H9 (cell line): ENCODE data around the gene IRF2BP1. TPM values are rescaled to one million over a fixed set of nuclear protein-coding genes. Genes with fewer than 3 reads are reported as not detected.
A peak's percentile ranks its signal among the peaks of the same experiment; 100 is the strongest.

Source experiments
- DNase-seq: peaks from one replicate; pipeline ENCODE4 v3.0.0-alpha.2; 2017
- H2AFZ ChIP-seq: one replicate; pipeline ENCODE4 v1.6.1; 2013; ENCODE audit warnings: mild to moderate bottlenecking, low read length, control low read depth, moderate library complexity
- H2AK5ac ChIP-seq: 2 replicates; pipeline ENCODE4 v1.6.1; 2013; ENCODE audit warnings: low read length, control low read depth, mixed read lengths; ENCODE audit not compliant: insufficient read length
- H2BK120ac ChIP-seq: one replicate; pipeline ENCODE4 v1.6.1; 2013; ENCODE audit warnings: low read depth, mild to moderate bottlenecking, low read length, control low read depth, inconsistent platforms; ENCODE audit not compliant: poor library complexity, severe bottlenecking
- H2BK12ac ChIP-seq: 2 replicates; pipeline ENCODE4 v1.6.1; 2013; ENCODE audit warnings: low read length, control low read depth, mixed read lengths, low read depth; ENCODE audit not compliant: insufficient read length
- H2BK15ac ChIP-seq: 2 replicates; pipeline ENCODE4 v1.6.1; 2013; ENCODE audit warnings: low read depth, low read length, control low read depth
- H2BK20ac ChIP-seq: one replicate; pipeline ENCODE4 v1.6.1; 2013; ENCODE audit warnings: low read depth, mild to moderate bottlenecking, low read length, control low read depth, inconsistent platforms; ENCODE audit not compliant: poor library complexity, severe bottlenecking
- H2BK5ac ChIP-seq: 2 replicates; pipeline ENCODE4 v1.6.1; 2013; ENCODE audit warnings: low read length, control low read depth, mixed read lengths; ENCODE audit not compliant: insufficient read length
- H3K14ac ChIP-seq: 2 replicates; pipeline ENCODE4 v1.6.1; 2013; ENCODE audit warnings: low read length, control low read depth; ENCODE audit not compliant: insufficient read depth
- H3K18ac ChIP-seq: 2 replicates; pipeline ENCODE4 v1.6.1; 2013; ENCODE audit warnings: low read depth, mild to moderate bottlenecking, mixed read lengths, low read length, control low read depth; ENCODE audit not compliant: insufficient read length
- H3K23ac ChIP-seq: 2 replicates; pipeline ENCODE4 v1.6.1; 2013; ENCODE audit warnings: low read length, control low read depth, mixed read lengths, low read depth; ENCODE audit not compliant: insufficient read length
- H3K23me2 ChIP-seq: 2 replicates; pipeline ENCODE4 v1.6.1; 2013; ENCODE audit warnings: low read depth, mild to moderate bottlenecking, mixed read lengths, low read length, control low read depth; ENCODE audit not compliant: insufficient read length, poor library complexity, severe bottlenecking
- H3K27ac ChIP-seq: 2 replicates; pipeline ENCODE4 v1.5.1; 2013; ENCODE audit warnings: low read length, control low read depth, mixed read lengths, low read depth; ENCODE audit not compliant: insufficient read length
- H3K27me3 ChIP-seq: 2 replicates; pipeline ENCODE4 v1.6.1; 2013; ENCODE audit warnings: low read length, control low read depth, inconsistent platforms; ENCODE audit not compliant: insufficient read depth
- H3K4ac ChIP-seq: 2 replicates; pipeline ENCODE4 v1.6.1; 2013; ENCODE audit warnings: low read depth, mild to moderate bottlenecking, control low read depth, inconsistent platforms, low read length, moderate library complexity
- H3K4me1 ChIP-seq: 2 replicates; pipeline ENCODE4 v1.6.1; 2013; ENCODE audit warnings: low read length, control low read depth, inconsistent platforms; ENCODE audit not compliant: insufficient read depth
- H3K4me2 ChIP-seq: 2 replicates; pipeline ENCODE4 v1.6.1; 2013; ENCODE audit warnings: low read length, control low read depth, mixed read lengths; ENCODE audit not compliant: insufficient read length, insufficient read depth
- H3K56ac ChIP-seq: 2 replicates; pipeline ENCODE4 v1.6.1; 2013; ENCODE audit warnings: low read depth, mild to moderate bottlenecking, mixed read lengths, low read length, control low read depth; ENCODE audit not compliant: insufficient read length
- H3K79me1 ChIP-seq: 2 replicates; pipeline ENCODE4 v1.6.1; 2013; ENCODE audit warnings: low read depth, mild to moderate bottlenecking, moderate library complexity, low read length, control low read depth, inconsistent platforms; ENCODE audit not compliant: insufficient read depth, poor library complexity, severe bottlenecking
- H3K79me2 ChIP-seq: 2 replicates; pipeline ENCODE4 v1.6.1; 2013; ENCODE audit warnings: low read length, control low read depth, inconsistent platforms; ENCODE audit not compliant: insufficient read depth
- H3K9ac ChIP-seq: 2 replicates; pipeline ENCODE4 v1.6.1; 2013; ENCODE audit warnings: low read length, control low read depth, mixed read lengths; ENCODE audit not compliant: insufficient read length; ENCODE audit errors: extremely low read depth
- H3K9me3 ChIP-seq: one replicate; pipeline ENCODE4 v1.6.1; 2013; ENCODE audit warnings: low read depth, low read length, inconsistent platforms; ENCODE audit not compliant: control insufficient read depth
- H3T11ph ChIP-seq: one replicate; pipeline ENCODE4 v1.6.1; 2013; ENCODE audit warnings: mild to moderate bottlenecking, low read length, control low read depth, inconsistent platforms
- H4K20me1 ChIP-seq: one replicate; pipeline ENCODE4 v1.6.1; 2013; ENCODE audit not compliant: control insufficient read depth, insufficient read length, insufficient read depth
- H4K5ac ChIP-seq: 2 replicates; pipeline ENCODE4 v1.6.1; 2013; ENCODE audit warnings: low read depth, mild to moderate bottlenecking, mixed read lengths, low read length, control low read depth; ENCODE audit not compliant: insufficient read length
- H4K8ac ChIP-seq: replicated peaks from 2 replicates; pipeline ENCODE4 v1.6.1; 2013; ENCODE audit warnings: low read length, control low read depth, mixed read lengths, low read depth; ENCODE audit not compliant: insufficient read length
- H4K91ac ChIP-seq: 2 replicates; pipeline ENCODE4 v1.6.1; 2013; ENCODE audit warnings: low read depth, mild to moderate bottlenecking, moderate library complexity, mixed read lengths, low read length, control low read depth; ENCODE audit not compliant: insufficient read length
- H3K27ac Mint-ChIP-seq, 3 experiments: 2 replicates in 2 of 3; 3 replicates in 1 of 3; pipeline ENCODE4 v1.8.0; 2020 to 2021; ENCODE audit warnings: mixed read lengths in 3 of 3, mild to moderate bottlenecking in 1 of 3, moderate library complexity in 1 of 3
- H3K27me3 Mint-ChIP-seq: 2 replicates; pipeline ENCODE4 v1.8.0; 2021; ENCODE audit warnings: low read depth, mild to moderate bottlenecking, moderate library complexity, mixed read lengths
- H3K36me3 Mint-ChIP-seq, 3 experiments: 2 replicates in 2 of 3; 3 replicates in 1 of 3; pipeline ENCODE4 v1.8.0; 2020 to 2021; ENCODE audit warnings: low read depth in 3 of 3, mixed read lengths in 3 of 3; ENCODE audit not compliant: insufficient read depth in 1 of 3
- H3K4me1 Mint-ChIP-seq, 2 experiments: 2 replicates each; pipeline ENCODE4 v1.8.0; 2020; ENCODE audit warnings: mixed read lengths in 2 of 2
- H3K4me3 Mint-ChIP-seq, 2 experiments: 2 replicates in 1 of 2; 3 replicates in 1 of 2; pipeline ENCODE4 v1.8.0; 2020 to 2021; ENCODE audit warnings: mild to moderate bottlenecking in 2 of 2, mixed read lengths in 2 of 2, moderate library complexity in 1 of 2
- H3K9me3 Mint-ChIP-seq, 2 experiments: 2 replicates in 1 of 2; 3 replicates in 1 of 2; pipeline ENCODE4 v1.8.0; 2020; ENCODE audit warnings: mild to moderate bottlenecking in 2 of 2, mixed read lengths in 2 of 2, moderate library complexity in 1 of 2
- CTCF ChIP-seq: fragments of 200-600 bp; sonication (generic); conservative IDR thresholded peaks from 3 replicates; pipeline ENCODE4 v1.8.0; 2021; ENCODE audit warnings: antibody characterized with exemption, mild to moderate bottlenecking
- WGBS: extraction: QIAGEN DNeasy Blood & Tissue Kit; methylation state at CpG from one replicate; pipeline ENCODE4 v1.1.7; 2013; ENCODE audit warnings: missing lambda C conversion rate, low lambda C conversion rate, mixed read lengths; ENCODE audit not compliant: insufficient read length; ENCODE audit errors: extremely low coverage; 5-methylcytosine and 5-hydroxymethylcytosine counted together
- total RNA-seq: library from RNA; stranded (reverse); gene quantifications from 2 replicates; pipeline ENCODE4 v1.2.1, GENCODE V29; 2021

The IRF2BP1 gene
- total RNA-seq, 1 experiment from 2014 or later = 28.2 TPM

- H2AK5ac ChIP-seq = no peak within 1 kb of the TSS
- peaks cover 11% of the 10 kb centered on the region; the same call in 1 of the 2 replicates for H3K79me2 ChIP-seq
- peak within 1 kb of the TSS; percentile 49 for H3K27ac ChIP-seq
- TF ChIP-seq CTCF = no peak
- H3K79me1 ChIP-seq = peaks cover 3% of the 10 kb centered on the region
- peaks cover 36 to 47% of the 10 kb centered on the region in 2 experiments for H3K4me1 Mint-ChIP-seq
- H4K5ac ChIP-seq = no peak within 1 kb of the TSS
- no CpG with 5 or more reads among the region's 65 CpGs for WGBS
- peak within 1 kb of the TSS; percentile 90 for H3K14ac ChIP-seq
- no peak within 1 kb of the TSS; the same call in 1 of the 2 replicates for H3K4ac ChIP-seq
- H3K18ac ChIP-seq = peak within 1 kb of the TSS; percentile 94
- no peak within 1 kb of the TSS for H3T11ph ChIP-seq
- H3K27ac Mint-ChIP-seq = peak within 1 kb of the TSS; percentile 97 to 100 (median 99)
- no peak within 1 kb of the TSS for H2BK15ac ChIP-seq
- H2BK20ac ChIP-seq = no peak within 1 kb of the TSS
- peak within 1 kb of the TSS; percentile 75 for H3K9ac ChIP-seq
- H3K4me3 Mint-ChIP-seq = peak within 1 kb of the TSS; percentile 97 to 100
- no peaks in the 10 kb centered on the region; the same call in 1 of the 2 replicates for H3K27me3 Mint-ChIP-seq
- H3K9me3 Mint-ChIP-seq = no peaks in the 10 kb centered on the region; a peak in 1 of 5 replicates
- peaks cover 18% of the 10 kb centered on the region for H3K23me2 ChIP-seq
- H3K56ac ChIP-seq = no peak within 1 kb of the TSS
- H2BK12ac ChIP-seq = no peak within 1 kb of the TSS
- H2AFZ ChIP-seq = no peak within 1 kb of the TSS
- no peak within 1 kb of the TSS for H4K91ac ChIP-seq
- H3K36me3 Mint-ChIP-seq = peaks cover 16 to 27% (median 19%) of the 10 kb centered on the region in 3 experiments; a peak in 6 of 7 replicates
- no peaks in the 10 kb centered on the region for H3K27me3 ChIP-seq
- peak; percentile 99 for DNase-seq
- H4K8ac ChIP-seq = no peak within 1 kb of the TSS
- H3K9me3 ChIP-seq = no peaks in the 10 kb centered on the region
- H4K20me1 ChIP-seq = no peaks in the 10 kb centered on the region
- peak within 1 kb of the TSS; percentile 83 for H3K4me2 ChIP-seq
- no peak within 1 kb of the TSS for H2BK5ac ChIP-seq
- no peak within 1 kb of the TSS for H3K23ac ChIP-seq
- no peak within 1 kb of the TSS for H2BK120ac ChIP-seq
- H3K4me1 ChIP-seq = peaks cover 5% of the 10 kb centered on the region; the same call in 1 of the 2 replicates
Observed at GRCh38 chr19:45862564-45863334, 23.2 kb downstream of the IRF2BP1 start, which contains the start of gene SYMPK. SYMPK (minus strand) TSS chr19:45863147; CDS start chr19:45854495, 8,652 bp downstream.
